HepG2 (cell line): ENCODE results near the gene SERPINB1. TPM values are rescaled to one million over a fixed set of nuclear protein-coding genes. Genes with fewer than 3 reads are reported as not detected.
A peak's percentile ranks its signal among the peaks of the same experiment; 100 is the strongest.

Source experiments
- ATF5 ChIP-seq: sonication (generic); formaldehyde crosslinking; IDR thresholded peaks from 2 replicates; pipeline ENCODE4 v1.4.0; 2020; ENCODE audit warnings: mild to moderate bottlenecking, low read depth, missing genetic modification reagents
- BORCS8-MEF2B ChIP-seq: sonication (generic); formaldehyde crosslinking; IDR thresholded peaks from 2 replicates; pipeline ENCODE4 v1.8.0; 2022; ENCODE audit warnings: mild to moderate bottlenecking, missing genetic modification reagents
- CHCHD3 ChIP-seq: sonication (generic); formaldehyde crosslinking; IDR thresholded peaks from 2 replicates; pipeline ENCODE4 v1.8.0; 2022; ENCODE audit warnings: mild to moderate bottlenecking, missing genetic modification reagents, moderate library complexity
- DNMT1 ChIP-seq: sonication (generic); formaldehyde crosslinking; IDR thresholded peaks from 2 replicates; pipeline ENCODE4 v1.5.1; 2020; ENCODE audit warnings: mild to moderate bottlenecking, missing genetic modification reagents
- DRAP1 ChIP-seq: IDR thresholded peaks from 2 replicates; pipeline ENCODE4 v1.6.1; 2016; ENCODE audit warnings: missing genetic modification reagents, missing compliant biosample characterization
- KDM2A ChIP-seq: sonication (generic); formaldehyde crosslinking; IDR thresholded peaks from 2 replicates; pipeline ENCODE4 v1.4.0; 2020; ENCODE audit warnings: low read depth, missing genetic modification reagents, borderline replicate concordance
- MTA1 ChIP-seq: sonication (generic); formaldehyde crosslinking; IDR thresholded peaks from 2 replicates; pipeline ENCODE4 v1.4.0; 2020; ENCODE audit warnings: missing genetic modification reagents, mild to moderate bottlenecking, borderline replicate concordance
- MYC ChIP-seq: sonication (generic); formaldehyde crosslinking; IDR thresholded peaks from 2 replicates; pipeline ENCODE4 v1.9.0; 2021; ENCODE audit warnings: missing genetic modification reagents, borderline replicate concordance
- NFKB2 ChIP-seq: sonication (generic); formaldehyde crosslinking; IDR thresholded peaks from 2 replicates; pipeline ENCODE4 v1.4.0; 2020; ENCODE audit warnings: missing genetic modification reagents, borderline replicate concordance
- NR2F1 ChIP-seq, 2 experiments: fragments of 450-650 bp in 1 of 2; formaldehyde crosslinking in 1 of 2; IDR thresholded peaks; 2 replicates each; pipeline versions ENCODE4 v1.5.0 to v1.6.1; 2016 to 2020; ENCODE audit warnings: mild to moderate bottlenecking in 1 of 2, missing compliant biosample characterization in 1 of 2, missing genetic modification reagents in 1 of 2, moderate library complexity in 1 of 2
- PCBP1 ChIP-seq: fragments of 200-400 bp; formaldehyde crosslinking; IDR thresholded peaks from 2 replicates; pipeline ENCODE4 v1.6.1; 2017; ENCODE audit warnings: mild to moderate bottlenecking, low read depth, low read length, borderline replicate concordance
- POLR2A ChIP-seq, 2 experiments: IDR thresholded peaks; 2 replicates each; pipeline ENCODE4 v1.6.1; 2011; ENCODE audit warnings: low read depth in 2 of 2, low read length in 2 of 2, mild to moderate bottlenecking in 1 of 2, moderate library complexity in 1 of 2; ENCODE audit not compliant: insufficient read depth in 1 of 2
- PREB ChIP-seq: sonication (generic); formaldehyde crosslinking; IDR thresholded peaks from 2 replicates; pipeline ENCODE4 v1.4.0; 2020; ENCODE audit warnings: missing genetic modification reagents
- TCF7L2 ChIP-seq: IDR thresholded peaks from 2 replicates; pipeline ENCODE4 v1.6.1; 2011; ENCODE audit warnings: mild to moderate bottlenecking, low read depth, low read length, moderate library complexity
- TGIF2 ChIP-seq: IDR thresholded peaks from 2 replicates; pipeline ENCODE4 v1.6.1; 2016; ENCODE audit warnings: control low read depth, missing compliant biosample characterization
- ZBTB4 ChIP-seq: sonication (generic); formaldehyde crosslinking; IDR thresholded peaks from 2 replicates; pipeline ENCODE4 v1.4.0; 2020; ENCODE audit warnings: missing genetic modification reagents, mild to moderate bottlenecking, borderline replicate concordance
- ZC3H13 ChIP-seq: sonication (generic); formaldehyde crosslinking; IDR thresholded peaks from 2 replicates; pipeline ENCODE4 v1.8.1; 2023; ENCODE audit warnings: mild to moderate bottlenecking, missing genetic modification reagents, moderate library complexity
- ZFP36 ChIP-seq: fragments of 150-350 bp; IDR thresholded peaks from 2 replicates; pipeline ENCODE4 v1.6.1; 2018; ENCODE audit warnings: borderline replicate concordance, low read length, low read depth; ENCODE audit not compliant: partially characterized antibody
- ZNF136 ChIP-seq: sonication (generic); formaldehyde crosslinking; IDR thresholded peaks from 2 replicates; pipeline ENCODE4 v1.8.1; 2022; ENCODE audit warnings: low read depth, mild to moderate bottlenecking, moderate library complexity, missing genetic modification reagents
- ZNF260 ChIP-seq: sonication (generic); formaldehyde crosslinking; IDR thresholded peaks from 2 replicates; pipeline ENCODE4 v1.4.0; 2020; ENCODE audit warnings: missing genetic modification reagents, low read depth, mild to moderate bottlenecking, borderline replicate concordance
- ZNF296 ChIP-seq: sonication (generic); formaldehyde crosslinking; conservative IDR thresholded peaks from 2 replicates; pipeline ENCODE4 v1.5.0; 2020; ENCODE audit warnings: mild to moderate bottlenecking, missing genetic modification reagents
- ZNF367 ChIP-seq: sonication (generic); formaldehyde crosslinking; IDR thresholded peaks from 2 replicates; pipeline ENCODE4 v1.4.0; 2020; ENCODE audit warnings: missing genetic modification reagents, borderline replicate concordance
- ZNF543 ChIP-seq: sonication (generic); formaldehyde crosslinking; IDR thresholded peaks from 2 replicates; pipeline ENCODE4 v1.4.0; 2020; ENCODE audit warnings: mild to moderate bottlenecking, missing genetic modification reagents
- ZNF781 ChIP-seq: sonication (generic); formaldehyde crosslinking; IDR thresholded peaks from 2 replicates; pipeline ENCODE4 v1.5.1; 2020; ENCODE audit warnings: borderline replicate concordance, mild to moderate bottlenecking, missing genetic modification reagents; ENCODE audit errors: not compliant biosample characterization
- polyA plus RNA-seq, 8 experiments: library from polyadenylated mRNA; depleted of rRNA in 3 of 8; stranded (reverse) in 7 of 8; unstranded in 1 of 8; fragments of >200 nt; fragmentation: Illumina TruSeq in 4 of 8; extraction: Trizol in 4 of 8; gene quantifications; 2 replicates each; pipeline versions ENCODE4 v1.2.1 to v1.2.3, GENCODE V29; 2011 to 2016; ENCODE audit warnings: low read depth in 4 of 8, missing spikeins in 1 of 8, mixed read lengths in 1 of 8; ENCODE audit not compliant: insufficient read depth in 1 of 8
- total RNA-seq, 5 experiments: library from RNA; depleted of rRNA; stranded (reverse); fragments of >200 nt; fragmentation: Illumina TruSeq; extraction: Trizol; gene quantifications; 2 replicates each; pipeline ENCODE4 v1.2.3, GENCODE V29; 2016; ENCODE audit warnings: low read depth in 1 of 5

The SERPINB1 gene
- total and polyA plus RNA-seq, 2 of the 13 experiments (the other 11 are each of a cell fraction or from before 2014, with no cell fraction given) = 41.4 to 60.5 TPM

GRCh38 chr6:2876210-2877056 lies 34.8 kb upstream of the SERPINB1 start (continued):
- peak; percentile 97 for TF ChIP-seq ZBTB4 (CRISPR knock-in tag)
- TF ChIP-seq MYC (CRISPR knock-in tag) = peak; percentile 85; the same call in 1 of the 2 replicates
- TF ChIP-seq ZNF367 (CRISPR knock-in tag) = 0 out of 2 replicates have a peak, but pooled peaks have one; percentile 78
- no peak for TF ChIP-seq PREB (CRISPR knock-in tag)
- TF ChIP-seq ZNF296 (CRISPR knock-in tag) = no peak; the same call in 1 of the 2 replicates
- peak; percentile 97 for TF ChIP-seq ZNF781
- peak; percentile 83; the same call in 1 of the 2 replicates for TF ChIP-seq ZC3H13 (CRISPR knock-in tag)
- TF ChIP-seq DRAP1 = peak; percentile 86
- peak; percentile 52 to 54; a peak in 2 of 4 replicates for TF ChIP-seq POLR2A (IDR thresholded peaks at IDR 0.05; ENCODE audit: insufficient read depth in 1 of 2, low read depth in 2 of 2, low read length in 2 of 2)
- no peak for TF ChIP-seq PCBP1
- no peak for TF ChIP-seq ZNF260 (CRISPR knock-in tag)
- peak; percentile 90 for TF ChIP-seq BORCS8-MEF2B (CRISPR knock-in tag)
- peak; percentile 92 for TF ChIP-seq NFKB2 (CRISPR knock-in tag)
- TF ChIP-seq ZFP36 = no peak
- TF ChIP-seq MTA1 (CRISPR knock-in tag) = peak; percentile 85
- TF ChIP-seq CHCHD3 (CRISPR knock-in tag) = no peak
- TF ChIP-seq KDM2A (CRISPR knock-in tag) = peak; percentile 84
- no peak for TF ChIP-seq ATF5
- TF ChIP-seq DNMT1 (CRISPR knock-in tag) = peak; percentile 96
- peak; percentile 99 for TF ChIP-seq TGIF2
- TF ChIP-seq TCF7L2 = peak; percentile 75; the same call in 1 of the 2 replicates
- peak; percentile 96 for TF ChIP-seq ZNF543 (CRISPR knock-in tag)
- TF ChIP-seq NR2F1 (CRISPR knock-in tag; IDR thresholded peaks at IDR 0.05) = peak; percentile 100
- no peak; the same call in 1 of the 2 replicates for TF ChIP-seq ZNF136 (CRISPR knock-in tag)
